Mesendoderm (in vitro differentiated cells): ENCODE measurements around the gene SEMA6A.
"Not testable (repeated sequence)": the region's sequence is repeated elsewhere in the genome, so short reads cannot be mapped to it uniquely, and the experiment has no call there.

Experiments
- DNase-seq: peaks from one replicate; pipeline ENCODE4 v3.0.0; 2013
- H2AK5ac ChIP-seq: 2 replicates; pipeline ENCODE4 v1.6.1; 2013; ENCODE audit warnings: low read length, inconsistent platforms
- H2BK120ac ChIP-seq: 2 replicates; pipeline ENCODE4 v1.6.1; 2013; ENCODE audit warnings: low read depth, mild to moderate bottlenecking, low read length, moderate library complexity, mixed read lengths
- H2BK15ac ChIP-seq: replicated peaks from 2 replicates; pipeline ENCODE4 v1.6.1; 2013; ENCODE audit warnings: low read depth, mild to moderate bottlenecking, moderate library complexity
- H2BK5ac ChIP-seq: 2 replicates; pipeline ENCODE4 v1.6.1; 2013; ENCODE audit warnings: low read length, inconsistent platforms
- H3K18ac ChIP-seq: 2 replicates; pipeline ENCODE4 v1.6.1; 2013; ENCODE audit warnings: mild to moderate bottlenecking, low read length, mixed read lengths
- H3K23ac ChIP-seq: one replicate; pipeline ENCODE4 v1.6.1; 2013; ENCODE audit warnings: low read length
- H3K27ac ChIP-seq: 2 replicates; pipeline ENCODE4 v1.5.1; 2013; ENCODE audit warnings: low read depth, mild to moderate bottlenecking, inconsistent platforms, low read length, moderate library complexity
- H3K27me3 ChIP-seq: 2 replicates; pipeline ENCODE4 v1.6.1; 2013; ENCODE audit warnings: low read length, control low read depth, mild to moderate bottlenecking, inconsistent platforms; ENCODE audit not compliant: insufficient read depth, poor library complexity
- H3K36me3 ChIP-seq: 2 replicates; pipeline ENCODE4 v1.6.1; 2013; ENCODE audit warnings: low read length, inconsistent platforms; ENCODE audit not compliant: control insufficient read depth, insufficient read depth
- H3K4ac ChIP-seq: one replicate; pipeline ENCODE4 v1.6.1; 2013; ENCODE audit warnings: low read depth, mild to moderate bottlenecking, low read length, moderate library complexity
- H3K4me1 ChIP-seq: 2 replicates; pipeline ENCODE4 v1.6.1; 2013; ENCODE audit warnings: low read depth, low read length, inconsistent platforms; ENCODE audit not compliant: control insufficient read depth
- H3K4me2 ChIP-seq: 2 replicates; pipeline ENCODE4 v1.6.1; 2013; ENCODE audit warnings: low read length
- H3K4me3 ChIP-seq: 2 replicates; pipeline ENCODE4 v1.5.1; 2013; ENCODE audit warnings: mild to moderate bottlenecking, low read length
- H3K56ac ChIP-seq: one replicate; pipeline ENCODE4 v1.6.1; 2013; ENCODE audit warnings: low read length
- H3K79me1 ChIP-seq: 2 replicates; pipeline ENCODE4 v1.6.1; 2013; ENCODE audit warnings: low read length, inconsistent platforms
- H3K79me2 ChIP-seq: 2 replicates; pipeline ENCODE4 v1.6.1; 2013; ENCODE audit warnings: mild to moderate bottlenecking, low read length; ENCODE audit not compliant: control insufficient read depth, insufficient read depth
- H3K9ac ChIP-seq: 2 replicates; pipeline ENCODE4 v1.6.1; 2013; ENCODE audit warnings: low read length, inconsistent platforms
- H4K5ac ChIP-seq: one replicate; pipeline ENCODE4 v1.6.1; 2013; ENCODE audit warnings: low read length
- H4K8ac ChIP-seq: one replicate; pipeline ENCODE4 v1.6.1; 2013; ENCODE audit warnings: low read depth, mild to moderate bottlenecking, control low read depth, low read length, moderate library complexity
- WGBS: extraction: QIAGEN DNeasy Blood & Tissue Kit; methylation state at CpG from one replicate; pipeline ENCODE4 v1.1.7; 2013; ENCODE audit warnings: low lambda C conversion rate, missing lambda C conversion rate; ENCODE audit not compliant: insufficient coverage; ENCODE audit errors: extremely low coverage; 5-methylcytosine and 5-hydroxymethylcytosine counted together

The SEMA6A gene

DNA sequence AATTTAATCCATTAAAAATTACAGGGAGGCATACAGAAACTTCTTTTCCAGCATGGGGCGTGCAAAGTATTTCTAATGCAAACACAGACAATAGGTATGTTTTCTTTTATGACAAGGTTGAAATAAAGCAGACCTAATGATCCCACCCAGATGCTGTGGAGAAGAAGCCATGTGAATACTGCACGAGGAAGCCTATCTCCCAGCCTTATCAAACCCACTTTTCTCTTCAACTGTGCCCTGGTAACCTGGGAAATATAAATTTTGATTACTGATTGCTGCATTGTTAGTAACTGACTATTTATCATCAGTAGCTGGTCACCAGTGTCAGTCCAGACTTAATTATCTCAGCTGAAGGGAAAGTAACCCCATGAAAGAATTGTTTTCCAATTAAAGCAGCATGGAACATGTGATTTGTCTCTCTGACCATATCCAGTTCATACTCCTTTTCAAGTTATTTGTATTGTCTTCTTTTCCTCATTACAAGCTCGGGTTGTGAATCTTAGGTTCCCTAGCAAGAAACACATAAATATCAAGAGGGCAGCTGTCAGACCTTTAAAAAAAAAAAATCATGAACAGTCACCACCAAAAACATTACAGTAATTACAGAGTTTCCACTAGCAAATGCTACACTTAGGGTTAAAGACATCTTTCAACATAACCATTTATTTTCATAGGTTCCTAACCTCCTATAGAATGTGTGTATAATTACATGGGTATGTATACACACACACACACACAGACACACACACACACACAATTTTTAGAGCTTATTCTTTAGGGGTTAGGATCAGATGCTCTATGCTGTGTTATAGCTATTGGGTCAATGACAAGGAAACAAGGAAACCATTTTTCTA lies 50.3 kb downstream of the SEMA6A start:
- Histone ChIP-seq H2BK120ac (no peak overlapping the region), H2BK5ac (no peak overlapping the region), H3K4ac (no peak overlapping the region), H4K8ac (no peak overlapping the region), H3K79me2 (peaks cover 96% of the 10 kb centered on the region), H2BK15ac (no peak overlapping the region), H3K4me1 (peaks cover 21% of the 10 kb centered on the region), H3K56ac (no peak overlapping the region), H3K27ac (no peak overlapping the region), H3K23ac (no peak overlapping the region), H3K36me3 (no peaks in the 10 kb centered on the region), H4K5ac (no peak overlapping the region), H3K9ac (no peak overlapping the region), H3K4me2 (no peak overlapping the region), H3K27me3 (no peaks in the 10 kb centered on the region), H3K4me3 (no peak overlapping the region), H2AK5ac (no peak overlapping the region), H3K79me1 (no peaks in the 10 kb centered on the region), H3K18ac (no peak overlapping the region)
- WGBS = no CpG with 5 or more reads among the region's 3 CpGs
- no peak for DNase-seq

DNA sequence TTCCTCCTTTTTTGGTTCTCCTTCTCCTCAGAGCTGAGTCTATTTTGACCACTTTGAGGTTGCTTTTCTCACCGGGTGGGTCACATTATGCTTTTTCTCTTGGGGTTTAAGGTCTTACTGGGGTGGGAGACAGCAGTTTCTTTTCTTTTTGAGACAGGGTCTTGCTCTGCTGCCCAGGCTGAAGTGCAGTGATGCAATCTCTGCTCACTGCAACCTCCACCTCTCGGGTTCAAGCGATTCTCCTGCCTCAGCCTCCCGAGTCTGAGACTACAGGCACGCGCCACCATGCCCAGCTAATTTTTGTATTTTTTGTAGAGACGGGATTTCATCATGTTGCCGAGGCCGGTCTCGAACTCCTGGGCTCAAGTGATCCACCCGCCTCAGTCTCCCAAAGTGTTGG lies 51.4 kb downstream of the SEMA6A start:
- not testable (repeated sequence) for DNase-seq, H4K8ac ChIP-seq
- WGBS = no CpG with 5 or more reads among the region's 11 CpGs

DNA sequence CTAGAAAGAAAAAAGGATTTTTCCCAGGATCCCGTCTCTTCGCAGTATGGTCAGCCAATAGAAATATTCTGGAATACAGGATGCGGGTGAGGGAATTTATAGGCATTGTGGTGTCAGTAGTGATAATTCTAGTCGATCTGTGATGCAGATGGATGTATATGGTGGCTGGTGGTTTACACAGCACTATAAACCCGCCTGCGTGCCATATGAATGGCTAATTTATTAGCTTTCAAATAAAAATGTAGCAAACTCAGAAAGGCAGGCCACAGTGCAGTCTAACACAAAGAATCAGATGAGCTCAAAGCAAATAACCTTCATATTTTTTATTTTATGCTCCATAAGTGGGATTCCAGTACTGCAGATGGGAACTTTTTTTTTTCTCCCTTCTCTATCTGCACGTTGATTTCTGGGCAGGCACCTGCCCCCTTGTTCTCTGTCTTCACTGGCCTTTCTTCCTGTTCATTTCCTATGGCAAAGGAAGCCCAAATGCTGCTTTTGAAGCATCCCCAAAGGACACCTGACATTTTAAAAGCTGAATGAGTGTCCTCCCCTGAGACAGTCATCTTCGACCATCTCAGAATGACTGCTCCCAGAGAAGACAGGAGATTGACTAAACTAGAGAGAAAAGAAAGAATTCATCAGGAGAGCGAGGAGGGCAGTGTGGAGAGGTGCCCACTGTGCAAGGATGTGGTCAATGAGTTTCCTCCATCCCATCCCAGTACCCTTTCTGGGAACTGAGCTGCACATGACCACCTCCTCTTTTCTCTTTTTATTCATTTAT lies 52.1 kb downstream of the SEMA6A start:
- no peak overlapping the region for H2BK5ac ChIP-seq
- H2BK15ac ChIP-seq = no peak overlapping the region
- H3K27me3 ChIP-seq = no peaks in the 10 kb centered on the region
- H3K56ac ChIP-seq = no peak overlapping the region
- H3K4me1 ChIP-seq = peaks cover 20% of the 10 kb centered on the region
- H3K79me2 ChIP-seq = peaks cover 96% of the 10 kb centered on the region
- no CpG with 5 or more reads among the region's 9 CpGs for WGBS
- H3K27ac ChIP-seq = no peak overlapping the region
- H3K4ac ChIP-seq = no peak overlapping the region
- no peak overlapping the region for H3K4me2 ChIP-seq
- H3K18ac ChIP-seq = no peak overlapping the region
- no peak for DNase-seq
- H3K36me3 ChIP-seq = no peaks in the 10 kb centered on the region
- H2BK120ac ChIP-seq = no peak overlapping the region
- H3K9ac ChIP-seq = no peak overlapping the region
- no peak overlapping the region for H3K23ac ChIP-seq
- no peaks in the 10 kb centered on the region for H3K79me1 ChIP-seq
- H3K4me3 ChIP-seq = no peak overlapping the region
- no peak overlapping the region for H2AK5ac ChIP-seq
- no peak overlapping the region for H4K8ac ChIP-seq
- H4K5ac ChIP-seq = no peak overlapping the region

More for the DNA sequence above, 51.4 kb downstream of the SEMA6A start:
- Histone ChIP-seq H3K79me2 (peaks cover 96% of the 10 kb centered on the region), H3K4me1 (peaks cover 22% of the 10 kb centered on the region)
- H3K4me3 ChIP-seq, H4K5ac ChIP-seq, H3K56ac ChIP-seq, H2AK5ac ChIP-seq, H3K27ac ChIP-seq, H2BK120ac ChIP-seq, H3K27me3 ChIP-seq, H3K9ac ChIP-seq, H3K4me2 ChIP-seq, H3K4ac ChIP-seq, H3K79me1 ChIP-seq, H3K36me3 ChIP-seq, H3K23ac ChIP-seq, H2BK5ac ChIP-seq, H3K18ac ChIP-seq, H2BK15ac ChIP-seq: not testable (repeated sequence)

DNA sequence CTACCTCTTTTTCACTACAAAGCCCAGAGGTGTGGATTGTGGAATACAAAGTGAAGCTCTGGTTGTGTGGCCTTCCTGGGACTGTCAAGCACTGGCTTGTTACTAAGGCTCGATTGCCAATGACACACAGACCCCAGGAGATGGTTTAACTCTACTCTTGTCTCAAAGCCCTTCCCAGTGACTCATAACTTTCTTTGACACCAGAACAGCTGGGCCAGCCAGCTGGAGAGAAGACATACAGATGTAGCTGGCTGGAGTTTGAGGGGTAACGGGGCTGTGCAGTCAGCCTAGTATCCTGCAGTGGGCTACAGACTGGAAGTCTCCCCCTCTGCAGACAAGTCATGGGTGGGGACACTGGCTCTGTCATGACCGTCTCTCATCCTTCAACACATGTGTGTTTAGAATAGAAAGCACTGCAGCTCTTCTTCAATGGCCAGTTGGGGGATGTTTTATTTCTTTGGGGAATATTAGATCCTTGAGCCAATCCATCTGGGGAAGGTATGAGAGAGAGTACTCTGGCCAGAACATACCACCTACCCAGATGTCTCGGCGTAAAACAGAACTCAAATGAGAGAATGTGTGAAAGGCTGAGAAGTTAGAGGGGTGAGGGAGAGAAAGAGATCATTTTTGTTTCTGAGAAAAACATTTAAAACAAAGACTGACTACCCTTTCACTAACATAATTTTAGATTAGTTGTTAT lies 53.3 kb downstream of the SEMA6A start:
- no peak overlapping the region for H2BK5ac ChIP-seq
- no peak overlapping the region for H4K5ac ChIP-seq
- H3K36me3 ChIP-seq = no peaks in the 10 kb centered on the region
- no peak overlapping the region for H2AK5ac ChIP-seq
- no peak overlapping the region for H3K27ac ChIP-seq
- peaks cover 18% of the 10 kb centered on the region for H3K4me1 ChIP-seq
- no peak overlapping the region for H2BK120ac ChIP-seq
- DNase-seq = peak; percentile 53
- H3K4ac ChIP-seq = no peak overlapping the region
- no peak overlapping the region for H3K4me3 ChIP-seq
- H2BK15ac ChIP-seq = no peak overlapping the region
- H3K9ac ChIP-seq = no peak overlapping the region
- no peak overlapping the region for H3K56ac ChIP-seq
- no CpG with 5 or more reads among the region's 5 CpGs for WGBS
- no peak overlapping the region for H3K4me2 ChIP-seq
- no peak overlapping the region for H3K18ac ChIP-seq
- peaks cover 97% of the 10 kb centered on the region for H3K79me2 ChIP-seq
- no peak overlapping the region for H4K8ac ChIP-seq
- H3K23ac ChIP-seq = no peak overlapping the region
- no peaks in the 10 kb centered on the region for H3K79me1 ChIP-seq
- no peaks in the 10 kb centered on the region for H3K27me3 ChIP-seq

DNA sequence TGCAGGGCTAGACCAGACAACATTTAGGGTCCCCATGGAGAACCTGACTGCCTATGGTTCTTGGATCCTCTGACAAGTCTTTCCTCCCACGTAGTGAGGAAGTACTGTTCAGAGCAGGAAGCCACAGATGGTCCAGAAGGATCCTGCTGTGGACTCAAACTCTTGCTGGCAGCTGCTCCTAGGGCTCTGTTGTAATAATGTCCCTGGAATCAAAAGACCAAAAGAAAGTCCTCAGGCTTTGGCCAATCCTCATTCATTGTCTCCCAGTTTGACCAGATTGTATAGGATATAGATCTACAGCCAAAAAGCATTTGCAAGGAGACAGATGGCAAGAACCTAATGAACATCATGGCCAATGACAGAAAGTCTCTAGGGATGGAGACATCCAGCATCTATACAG lies 53.9 kb downstream of the SEMA6A start:
- Histone ChIP-seq H4K8ac (no peak overlapping the region), H3K4me3 (no peak overlapping the region)

More for the DNA sequence above, 53.9 kb downstream of the SEMA6A start:
- Histone ChIP-seq H2BK5ac (no peak overlapping the region), H3K4me2 (no peak overlapping the region), H3K56ac (no peak overlapping the region), H2BK120ac (no peak overlapping the region), H4K5ac (no peak overlapping the region), H2BK15ac (no peak overlapping the region), H3K36me3 (no peaks in the 10 kb centered on the region), H3K4me1 (peaks cover 16% of the 10 kb centered on the region), H3K4ac (no peak overlapping the region), H3K9ac (no peak overlapping the region), H2AK5ac (no peak overlapping the region), H3K23ac (no peak overlapping the region), H3K27me3 (no peaks in the 10 kb centered on the region), H3K79me2 (peaks cover 97% of the 10 kb centered on the region), H3K27ac (no peak overlapping the region), H3K18ac (no peak overlapping the region), H3K79me1 (no peaks in the 10 kb centered on the region)
- DNase-seq = no peak
- no CpG with 5 or more reads among the region's 1 CpG for WGBS
